Ovary (tissue), 9 donors: ENCODE data around the gene SHTN1. TPM values are rescaled to one million over a fixed set of nuclear protein-coding genes. Genes with fewer than 3 reads are reported as not detected.

Experiments
- DNase-seq, 5 donors: peaks; one replicate each; pipeline ENCODE4 v3.0.0-alpha.2; 2019 to 2020
- H3K27ac ChIP-seq, 2 donors: fragments of 200-600 bp; one replicate each; pipeline versions ENCODE4 v1.5.1 to v1.8.0; 2019 to 2022
- H3K27me3 ChIP-seq: fragments of 200-600 bp; one replicate; pipeline ENCODE4 v1.8.0; 2022
- H3K36me3 ChIP-seq: fragments of 200-600 bp; sonication (generic); one replicate; pipeline ENCODE4 v1.5.1; 2019
- H3K4me1 ChIP-seq: one replicate; pipeline ENCODE4 v1.8.1; 2013; ENCODE audit warnings: mild to moderate bottlenecking, moderate library complexity; ENCODE audit not compliant: insufficient read depth
- H3K4me3 ChIP-seq: fragments of 200-600 bp; sonication (generic); one replicate; pipeline ENCODE4 v1.5.1; 2017
- H3K9me3 ChIP-seq, 2 donors: fragments of 200-600 bp in 1 of 2; sonication (generic) in 1 of 2; one replicate each; pipeline versions ENCODE4 v1.5.1 to v1.8.1; 2013 to 2019; ENCODE audit warnings: mild to moderate bottlenecking in 1 of 2, moderate library complexity in 1 of 2
- CTCF ChIP-seq, 3 donors: fragments of 450-650 bp in 2 of 3; fragments of 200-600 bp in 1 of 3; IDR thresholded peaks; one replicate each; pipeline versions ENCODE4 v1.5.1 to v1.8.0; 2016 to 2022; ENCODE audit warnings: antibody characterized with exemption in 3 of 3, mild to moderate bottlenecking in 1 of 3
- EP300 ChIP-seq: sonication (generic); formaldehyde crosslinking; IDR thresholded peaks from one replicate; pipeline ENCODE4 v1.6.1; 2017; ENCODE audit warnings: antibody characterized with exemption
- POLR2A ChIP-seq: fragments of 450-650 bp; IDR thresholded peaks from one replicate; pipeline ENCODE4 v1.6.1; 2017; ENCODE audit warnings: antibody characterized with exemption, mild to moderate bottlenecking, moderate library complexity
- WGBS, 3 donors: extraction: QIAGEN DNeasy Blood & Tissue Kit in 1 of 3; methylation state at CpG; one replicate each; pipeline versions ENCODE4 v1.1.5 to v1.1.7; 2013 to 2017; 5-methylcytosine and 5-hydroxymethylcytosine counted together
- intact Hi-C, 4 donors: fragments of 100-400 bp; cut with DNase I; formaldehyde crosslinking; loops; one replicate each; pipeline versions ENCODE4 v1.11.0 to v1.15.1; 2022 to 2023
- polyA plus RNA-seq, 2 donors: library from polyadenylated mRNA; stranded (reverse); fragments of 200-250 nt in 1 of 2; fragments of 350-450 nt in 1 of 2; fragmentation: Illumina TruSeq in 1 of 2; extraction: RNeasy Lipid Tissue Mini Kit (QIAGEN cat#74804) in 1 of 2; gene quantifications; one replicate each; pipeline ENCODE4 v1.2.3, GENCODE V29; 2013 to 2014
- total RNA-seq, 7 donors: library from RNA; depleted of rRNA in 2 of 7; stranded (reverse); fragments of >200 nt in 2 of 7; fragmentation: NEBNext Ultra II Directional in 3 of 7; extraction: Animal tissue kit (Norgen Biotek cat#: 25700) in 3 of 7; gene quantifications; one replicate each; pipeline versions ENCODE4 v1.1.0 to v1.2.4, GENCODE V29; 2016 to 2023
- donor health status: DM: no; HTN: no; CAD: no; lungs with moderate emphysema.
- donor health status: DM: no; HTN: no; CAD: no.
- donor health status: Bipolar disorder and iron deficiency.
- donor health status: DM: yes; HTN: yes; CAD: no.
- donor health status: DM: no; HTN: no; CAD: no.
- donor health status: DM: yes; HTN: yes; CAD: no.

Gene SHTN1
- total and polyA plus RNA-seq, 9 donors = 4.7 to 22.1 (median 16.3) TPM

DNA sequence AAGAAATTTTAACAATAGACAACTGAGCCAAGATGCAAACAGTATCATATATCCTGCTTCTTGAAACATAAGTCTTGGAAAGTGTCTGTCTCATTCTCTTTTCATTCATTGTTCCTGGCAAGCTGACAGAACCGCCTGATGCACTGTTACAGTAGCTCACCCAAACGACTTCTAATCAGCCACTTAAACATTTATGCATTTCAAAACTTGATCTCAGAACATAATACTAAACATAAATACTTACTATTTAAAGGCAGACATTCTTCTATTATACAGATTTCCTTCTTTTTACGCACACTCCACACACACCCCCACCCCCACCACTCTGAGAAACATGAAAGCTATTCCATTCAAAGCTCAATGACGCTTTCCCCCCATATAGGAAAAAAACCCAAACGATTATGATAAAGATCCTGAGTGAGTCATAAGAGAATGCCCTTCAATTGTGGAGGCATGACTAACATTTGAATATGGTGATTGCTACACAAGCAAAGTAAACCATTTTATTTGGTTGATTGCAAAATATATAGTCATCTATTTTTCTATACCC is 30.5 kb downstream of the SHTN1 start:
- H3K9me3 ChIP-seq = no peaks in the 10 kb centered on the region
- no peak overlapping the region for H3K27ac ChIP-seq
- no peaks in the 10 kb centered on the region for H3K36me3 ChIP-seq
- intact Hi-C loops = no loop called here
- no peak overlapping the region for H3K4me3 ChIP-seq
- DNase-seq = no peak
- WGBS, 3 donors = 59 to 67% (median 60%) methylated on average over 5 of the region's 5 CpGs
- TF ChIP-seq EP300 = no peak
- no peak for TF ChIP-seq CTCF (IDR thresholded peaks at IDR 0.05)
- TF ChIP-seq POLR2A = no peak
- H3K27me3 ChIP-seq = no peaks in the 10 kb centered on the region
- no peaks in the 10 kb centered on the region for H3K4me1 ChIP-seq

DNA sequence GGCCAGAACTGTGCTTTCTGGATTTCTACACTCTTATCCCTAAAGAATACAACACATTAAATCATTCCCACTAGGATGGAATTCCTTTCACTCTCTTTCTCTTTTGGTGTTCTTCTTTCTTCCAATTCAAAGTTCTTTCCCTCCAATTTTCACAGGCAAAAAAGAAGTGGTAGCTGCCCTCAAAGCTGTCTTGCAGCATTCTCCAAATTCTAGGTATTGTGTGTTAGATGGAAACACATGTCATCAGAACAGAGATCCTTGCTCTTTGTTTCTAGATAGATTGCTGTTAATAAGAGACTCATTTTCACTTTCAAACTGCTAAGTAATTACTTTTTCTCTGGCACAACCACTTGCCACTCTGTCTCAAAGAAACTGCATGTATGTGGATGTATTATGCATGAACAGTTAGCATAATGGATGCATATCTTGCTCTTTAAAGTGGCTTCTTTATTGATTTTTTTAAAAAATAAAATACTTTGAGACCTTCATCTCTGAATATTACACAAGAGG is 31.0 kb downstream of the SHTN1 start:
- Histone ChIP-seq H3K27me3 (no peaks in the 10 kb centered on the region), H3K9me3 (no peaks in the 10 kb centered on the region), H3K27ac (no peak overlapping the region), H3K4me3 (no peak overlapping the region), H3K36me3 (no peaks in the 10 kb centered on the region), H3K4me1 (no peaks in the 10 kb centered on the region)
- intact Hi-C loops = no loop called here
- no peak for DNase-seq
- no peak for TF ChIP-seq CTCF (IDR thresholded peaks at IDR 0.05)
- no peak for TF ChIP-seq EP300

GRCh38 chr10:116973371-116973905 is 31.5 kb downstream of the SHTN1 start:
- intact Hi-C loops = no loop called here
- Histone ChIP-seq H3K9me3 (no peaks in the 10 kb centered on the region), H3K4me1 (no peaks in the 10 kb centered on the region), H3K4me3 (no peak overlapping the region), H3K27me3 (no peaks in the 10 kb centered on the region), H3K36me3 (no peaks in the 10 kb centered on the region), H3K27ac (no peak overlapping the region)
- TF ChIP-seq CTCF (IDR thresholded peaks at IDR 0.05) (no peak), POLR2A (no peak), EP300 (no peak)
- 92 to 97% (median 95%) methylated on average over 4 of the region's 4 CpGs for WGBS, 3 donors
- no peak for DNase-seq

GRCh38 chr10:116972131-116972530 is 32.9 kb downstream of the SHTN1 start:
- DNase-seq = no peak
- Histone ChIP-seq H3K27ac (no peak overlapping the region), H3K4me3 (no peak overlapping the region), H3K4me1 (no peaks in the 10 kb centered on the region), H3K9me3 (no peaks in the 10 kb centered on the region), H3K36me3 (no peaks in the 10 kb centered on the region), H3K27me3 (no peaks in the 10 kb centered on the region)
- 77 to 84% (median 79%) methylated on average over 1 of the region's 1 CpG for WGBS, 3 donors
- intact Hi-C loops = no loop called here
- no peak for TF ChIP-seq POLR2A

GRCh38 chr10:116970050-116970449 is 34.9 kb downstream of the SHTN1 start:
- Histone ChIP-seq H3K27ac (no peak overlapping the region), H3K4me3 (no peak overlapping the region), H3K27me3 (no peaks in the 10 kb centered on the region), H3K9me3 (no peaks in the 10 kb centered on the region), H3K36me3 (no peaks in the 10 kb centered on the region), H3K4me1 (no peaks in the 10 kb centered on the region)
- DNase-seq = no peak
- intact Hi-C loops = no loop called here
- 95 to 97% (median 96%) methylated on average over 5 of the region's 5 CpGs for WGBS, 3 donors
- TF ChIP-seq CTCF (IDR thresholded peaks at IDR 0.05) (no peak), EP300 (no peak), POLR2A (no peak)
